B cell (primary cell): Measurements from ENCODE around the gene CREB5.

ENCODE experiments used
- EZH2 ChIP-seq: IDR thresholded peaks from 2 replicates; pipeline ENCODE4 v1.6.1; 2012; ENCODE audit warnings: borderline replicate concordance, low read depth, mild to moderate bottlenecking, moderate library complexity, low read length; ENCODE audit not compliant: insufficient read depth, poor library complexity, severe bottlenecking
- TF ChIP-seq, protein P1 (sequence below): fragments of 200-600 bp; IDR thresholded peaks from one replicate; pipeline ENCODE4 v1.8.0; 2022; ENCODE audit warnings: antibody characterized with exemption, mild to moderate bottlenecking

DNA sequence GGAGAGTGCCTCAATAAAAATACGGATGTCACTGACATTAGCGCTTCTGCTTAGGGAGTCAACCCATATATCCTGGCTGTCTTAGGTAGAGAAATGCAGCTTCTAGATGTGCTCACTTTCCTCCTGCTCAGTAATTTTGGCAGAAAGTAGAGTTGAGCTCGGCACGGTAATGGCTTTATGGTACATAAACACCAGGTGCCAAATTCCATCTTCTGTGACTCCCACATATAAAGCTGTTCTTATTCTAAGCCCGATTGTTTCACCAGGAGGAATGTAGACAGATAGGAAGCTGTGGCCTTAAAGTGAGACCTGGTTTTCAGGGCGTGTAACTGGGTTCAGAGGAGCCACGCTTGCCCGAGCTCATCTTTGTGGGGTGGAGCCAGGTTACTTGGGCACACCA lies 143.7 kb downstream of the CREB5 start:
- TF ChIP-seq, protein P1, sequence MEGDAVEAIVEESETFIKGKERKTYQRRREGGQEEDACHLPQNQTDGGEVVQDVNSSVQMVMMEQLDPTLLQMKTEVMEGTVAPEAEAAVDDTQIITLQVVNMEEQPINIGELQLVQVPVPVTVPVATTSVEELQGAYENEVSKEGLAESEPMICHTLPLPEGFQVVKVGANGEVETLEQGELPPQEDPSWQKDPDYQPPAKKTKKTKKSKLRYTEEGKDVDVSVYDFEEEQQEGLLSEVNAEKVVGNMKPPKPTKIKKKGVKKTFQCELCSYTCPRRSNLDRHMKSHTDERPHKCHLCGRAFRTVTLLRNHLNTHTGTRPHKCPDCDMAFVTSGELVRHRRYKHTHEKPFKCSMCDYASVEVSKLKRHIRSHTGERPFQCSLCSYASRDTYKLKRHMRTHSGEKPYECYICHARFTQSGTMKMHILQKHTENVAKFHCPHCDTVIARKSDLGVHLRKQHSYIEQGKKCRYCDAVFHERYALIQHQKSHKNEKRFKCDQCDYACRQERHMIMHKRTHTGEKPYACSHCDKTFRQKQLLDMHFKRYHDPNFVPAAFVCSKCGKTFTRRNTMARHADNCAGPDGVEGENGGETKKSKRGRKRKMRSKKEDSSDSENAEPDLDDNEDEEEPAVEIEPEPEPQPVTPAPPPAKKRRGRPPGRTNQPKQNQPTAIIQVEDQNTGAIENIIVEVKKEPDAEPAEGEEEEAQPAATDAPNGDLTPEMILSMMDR: no peak
- TF ChIP-seq EZH2: no peak
